Measurements from ENCODE around the gene ZNF740. TPM values are rescaled to one million over a fixed set of nuclear protein-coding genes. Genes with fewer than 3 reads are reported as not detected.

The ZNF740 gene
- total and polyA plus RNA-seq, 2 of the 8 experiments (the other 6 are each of a cell fraction or from before 2014, with no cell fraction given) = 8.2 to 40.0 TPM

GRCh38 chr12:53151039-53151438, 29.5 kb upstream of the ZNF740 start:
- DNase-seq (ENCODE audit: low read depth in 1 of 2, low spot score in 2 of 2) (peak in 1 of 2 experiments; percentile 35), FAIRE-seq (no peak)
- Histone ChIP-seq H2AK5ac (ENCODE audit: low read depth, low read length) (no peak overlapping the region), H2BK15ac (ENCODE audit: low read length) (no peak overlapping the region), H2BK5ac (ENCODE audit: low read depth, low read length) (no peak overlapping the region), H3K4me3 (ENCODE audit: extremely low read depth in 1 of 4, insufficient read depth in 2 of 4, low read depth in 3 of 4, low read length in 4 of 4) (no peak overlapping the region), H3K79me2 (ENCODE audit: control insufficient read depth in 1 of 2, insufficient read depth in 2 of 2, low read length in 2 of 2) (no peaks in the 10 kb centered on the region), H3K27ac (ENCODE audit: low read depth, low read length) (no peak overlapping the region), H4K91ac (replicated peaks; ENCODE audit: insufficient read length, low read length) (no peak overlapping the region), H3K9me3 (ENCODE audit: insufficient read depth in 2 of 2, low read depth in 1 of 2, low read length in 1 of 2) (peaks cover 0 to 4% of the 10 kb centered on the region in 2 experiments; a peak in 2 of 4 replicates), H2BK20ac (ENCODE audit: low read length) (no peak overlapping the region), H4K8ac (ENCODE audit: extremely low read depth, insufficient read depth, low read length) (no peak overlapping the region), H3K27me3 (replicated peaks in 1 of 4; ENCODE audit: control insufficient read depth in 3 of 4, extremely low read depth in 1 of 4, insufficient read depth in 3 of 4, low read length in 3 of 4) (no peaks in the 10 kb centered on the region; a peak in 1 of 7 replicates), H3K4ac (replicated peaks; ENCODE audit: insufficient read length, low read depth, low read length) (no peak overlapping the region), H2AFZ (ENCODE audit: low read length) (no peak overlapping the region), H4K20me1 (replicated peaks in 1 of 2; ENCODE audit: control insufficient read depth in 1 of 2, insufficient read depth in 2 of 2, low read length in 2 of 2) (no peaks in the 10 kb centered on the region), H4K5ac (ENCODE audit: insufficient read length, low read depth, low read length) (no peak overlapping the region), H3K4me2 (ENCODE audit: insufficient read depth in 1 of 2, low read depth in 2 of 2, low read length in 2 of 2) (no peak overlapping the region), H3K23ac (ENCODE audit: insufficient read length) (no peak overlapping the region), H3K56ac (replicated peaks; ENCODE audit: insufficient read length, low read depth, low read length) (no peak overlapping the region), H3K36me3 (ENCODE audit: control insufficient read depth in 2 of 4, insufficient read depth in 4 of 4, low read length in 3 of 4) (no peaks in the 10 kb centered on the region), H3K14ac (ENCODE audit: insufficient read length) (no peak overlapping the region), H3K18ac (ENCODE audit: extremely low read depth, low read length) (no peak overlapping the region), H2BK12ac (ENCODE audit: low read depth, low read length) (no peak overlapping the region), H3K79me1 (ENCODE audit: low read depth, low read length) (no peaks in the 10 kb centered on the region), H3K9ac (replicated peaks in 1 of 4; ENCODE audit: extremely low read depth in 1 of 4, low read depth in 3 of 4, low read length in 3 of 4) (no peak overlapping the region), H3K4me1 (replicated peaks in 1 of 4; ENCODE audit: control insufficient read depth in 3 of 4, insufficient read depth in 4 of 4, low read length in 3 of 4) (peaks cover 0 to 2% (median 0%) of the 10 kb centered on the region in 4 experiments; a peak in 2 of 7 replicates), H3K23me2 (ENCODE audit: low read depth, low read length) (no peaks in the 10 kb centered on the region), H2BK120ac (replicated peaks; ENCODE audit: low read depth, low read length) (no peak overlapping the region)
- POLR2A ChIA-PET (ENCODE audit: partially characterized antibody) = interaction anchor here (1.5 kb wide), 1 partner anchor 8 kb away, joined by 3 read pairs; no protein-coding TSS in a partner anchor
- TF ChIP-seq POLR2A (IDR thresholded peaks at IDR 0.05; ENCODE audit: control extremely low read depth in 1 of 2, low read depth in 2 of 2, low read length in 2 of 2) (no peak), ATF2 (IDR thresholded peaks at IDR 0.05; ENCODE audit: low read length) (no peak), CEBPB (IDR thresholded peaks at IDR 0.05; ENCODE audit: low read depth, low read length) (no peak), HDAC2 (IDR thresholded peaks at IDR 0.05; ENCODE audit: borderline replicate concordance in 1 of 2, low read depth in 2 of 2, low read length in 2 of 2) (no peak), SIRT6 (IDR thresholded peaks at IDR 0.05; ENCODE audit: low read length) (no peak), GABPA (IDR thresholded peaks at IDR 0.05; ENCODE audit: borderline replicate concordance, insufficient read depth, low read length) (no peak)
- 90% methylated on average over 6 of the region's 6 CpGs; no CpG with 5 or more reads in 1 of the 2 experiments for WGBS, 2 experiments (ENCODE audit: extremely low coverage in 1 of 2, insufficient coverage in 1 of 2, insufficient read length in 1 of 2, insufficient replicate concordance in 2 of 2, low coverage in 1 of 2, low lambda C conversion rate in 2 of 2, missing lambda C conversion rate in 1 of 2)
- CTCF ChIA-PET (ENCODE audit: partially characterized antibody) = interaction anchor here (2.2 kb wide), 1 partner anchor 9 kb away, joined by 14 read pairs; no protein-coding TSS in a partner anchor
